OCI-LY1 (cell line): ENCODE results near the gene COP1.

Experiments used
- H2AFZ ChIP-seq: fragments of 200-600 bp; sonication (generic), shearing (Covaris generic); 2 replicates; pipeline ENCODE4 v1.6.0; 2014; ENCODE audit warnings: antibody characterized with exemption, mild to moderate bottlenecking, low read length
- H3F3A ChIP-seq: fragments of 200-600 bp; sonication (generic), shearing (Covaris generic); 2 replicates; pipeline ENCODE4 v1.6.0; 2014; ENCODE audit warnings: mild to moderate bottlenecking, antibody characterized with exemption, low read length, moderate library complexity; ENCODE audit not compliant: insufficient read depth
- H3K27ac ChIP-seq: fragments of 200-600 bp; sonication (generic); 2 replicates; pipeline ENCODE4 v1.5.1; 2014; ENCODE audit warnings: low read length, mixed run types, mild to moderate bottlenecking, low read depth; ENCODE audit not compliant: poor library complexity, severe bottlenecking
- H3K27me3 ChIP-seq: fragments of 200-600 bp; sonication (generic); 2 replicates; pipeline ENCODE4 v1.6.0; 2014; ENCODE audit warnings: antibody characterized with exemption, mild to moderate bottlenecking, low read length, moderate library complexity; ENCODE audit not compliant: insufficient read depth
- H3K36me3 ChIP-seq: fragments of 200-600 bp; sonication (generic); 2 replicates; pipeline ENCODE4 v1.6.1; 2014; ENCODE audit warnings: mild to moderate bottlenecking, antibody characterized with exemption, low read length, moderate library complexity, mixed read lengths; ENCODE audit not compliant: insufficient read depth
- H3K4me1 ChIP-seq: fragments of 200-600 bp; sonication (generic); 2 replicates; pipeline ENCODE4 v1.5.1; 2014; ENCODE audit warnings: mild to moderate bottlenecking, low read length, moderate library complexity; ENCODE audit not compliant: insufficient read depth, severe bottlenecking
- H3K4me2 ChIP-seq: fragments of 200-600 bp; sonication (generic), shearing (Covaris generic); 2 replicates; pipeline ENCODE4 v1.6.1; 2014; ENCODE audit warnings: low read length
- H3K4me3 ChIP-seq: fragments of 200-600 bp; sonication (generic); 2 replicates; pipeline ENCODE4 v1.5.1; 2014; ENCODE audit warnings: low read length, low read depth, mild to moderate bottlenecking, mixed read lengths; ENCODE audit not compliant: poor library complexity, severe bottlenecking
- H3K79me2 ChIP-seq: fragments of 200-600 bp; shearing (Covaris generic); 2 replicates; pipeline ENCODE4 v1.6.1; 2016; ENCODE audit warnings: mixed run types, low read length, mixed read lengths; ENCODE audit not compliant: insufficient read depth
- H3K9ac ChIP-seq: fragments of 200-600 bp; sonication (generic), shearing (Covaris generic); 2 replicates; pipeline ENCODE4 v1.6.1; 2014; ENCODE audit warnings: mild to moderate bottlenecking, low read length, mixed read lengths
- H3K9me2 ChIP-seq: fragments of 200-600 bp; sonication (generic), shearing (Covaris generic); 2 replicates; pipeline ENCODE4 v1.6.1; 2014; ENCODE audit warnings: low read depth, mild to moderate bottlenecking, low read length, mixed read lengths
- H3K9me3 ChIP-seq: fragments of 200-600 bp; shearing (Covaris generic); 2 replicates; pipeline ENCODE4 v1.6.1; 2014; ENCODE audit warnings: low read length, mixed read lengths
- H4K20me1 ChIP-seq: fragments of 200-600 bp; sonication (generic), shearing (Covaris generic); 2 replicates; pipeline ENCODE4 v1.6.0; 2016; ENCODE audit warnings: mild to moderate bottlenecking, low read length; ENCODE audit not compliant: insufficient read depth
- CTCF ChIP-seq: fragments of 200-600 bp; sonication (generic), shearing (Covaris generic); IDR thresholded peaks from 2 replicates; pipeline ENCODE4 v1.5.1; 2017; ENCODE audit warnings: mild to moderate bottlenecking, antibody characterized with exemption, low read length, moderate library complexity, mixed read lengths
- EZH2 ChIP-seq: fragments of 200-600 bp; sonication (generic), shearing (Covaris generic); IDR thresholded peaks from 2 replicates; pipeline ENCODE4 v1.8.0; 2017; ENCODE audit warnings: borderline replicate concordance, mixed run types, mild to moderate bottlenecking, antibody characterized with exemption, low read length, moderate library complexity, mixed read lengths

COP1 gene

GRCh38 chr1:176198413-176198812 lies 8.7 kb downstream of the COP1 start:
- H3K27ac ChIP-seq, result no peak overlapping the region
- no peak overlapping the region for H3K4me3 ChIP-seq
- H3K4me1 ChIP-seq, result peaks cover 32% of the 10 kb centered on the region
- H3K79me2 ChIP-seq, result peaks cover 99% of the 10 kb centered on the region
- no peak overlapping the region for H2AFZ ChIP-seq
- H3K9me2 ChIP-seq, result no peaks in the 10 kb centered on the region
- TF ChIP-seq CTCF (no peak), EZH2 (no peak)
- peaks cover 4% of the 10 kb centered on the region; the same call in 1 of the 2 replicates for H3K9me3 ChIP-seq
- H3K36me3 ChIP-seq, result peaks cover 9% of the 10 kb centered on the region; the same call in 1 of the 2 replicates
- H3K27me3 ChIP-seq, result no peaks in the 10 kb centered on the region
- H4K20me1 ChIP-seq, result no peaks in the 10 kb centered on the region
- no peak overlapping the region for H3K9ac ChIP-seq
- H3F3A ChIP-seq, result no peaks in the 10 kb centered on the region
- H3K4me2 ChIP-seq, result no peak overlapping the region

- Histone ChIP-seq H3K79me2 (peaks cover 100% of the 10 kb centered on the region), H3F3A (no peaks in the 10 kb centered on the region), H3K4me1 (peaks cover 15% of the 10 kb centered on the region), H3K9me3 (peaks cover 4% of the 10 kb centered on the region; the same call in 1 of the 2 replicates), H3K4me3 (no peak overlapping the region), H2AFZ (no peak overlapping the region), H3K4me2 (no peak overlapping the region), H3K27me3 (no peaks in the 10 kb centered on the region), H3K9ac (no peak overlapping the region), H3K27ac (no peak overlapping the region), H3K36me3 (peaks cover 9% of the 10 kb centered on the region; the same call in 1 of the 2 replicates), H3K9me2 (no peaks in the 10 kb centered on the region), H4K20me1 (no peaks in the 10 kb centered on the region)
- no peak for TF ChIP-seq CTCF
- TF ChIP-seq EZH2, result no peak
Observed at GRCh38 chr1:176196728-176197127, 10.4 kb downstream of the COP1 start.

- no peaks in the 10 kb centered on the region for H4K20me1 ChIP-seq
- no peaks in the 10 kb centered on the region for H3F3A ChIP-seq
- no peak overlapping the region for H3K4me2 ChIP-seq
- H3K79me2 ChIP-seq, result peaks cover 100% of the 10 kb centered on the region
- H3K9ac ChIP-seq, result no peak overlapping the region
- no peaks in the 10 kb centered on the region for H3K9me2 ChIP-seq
- H3K27ac ChIP-seq, result no peak overlapping the region
- peaks cover 9% of the 10 kb centered on the region; the same call in 1 of the 2 replicates for H3K36me3 ChIP-seq
- no peak overlapping the region for H3K4me3 ChIP-seq
- H3K27me3 ChIP-seq, result no peaks in the 10 kb centered on the region
- peaks cover 11% of the 10 kb centered on the region for H3K4me1 ChIP-seq
- no peak for TF ChIP-seq EZH2
- no peak for TF ChIP-seq CTCF
- H3K9me3 ChIP-seq, result peaks cover 4% of the 10 kb centered on the region; the same call in 1 of the 2 replicates
- H2AFZ ChIP-seq, result no peak overlapping the region
Observed at GRCh38 chr1:176195547-176195946, 11.5 kb downstream of the COP1 start.
